ENCODE data around the gene NFASC. TPM values are rescaled to one million over a fixed set of nuclear protein-coding genes. Genes with fewer than 3 reads are reported as not detected.

NFASC gene
- 0.03 TPM in 1 of 2 replicates, not detected in the other for total RNA-seq (2014; rRNA removed; shearing (Covaris generic))

DNA sequence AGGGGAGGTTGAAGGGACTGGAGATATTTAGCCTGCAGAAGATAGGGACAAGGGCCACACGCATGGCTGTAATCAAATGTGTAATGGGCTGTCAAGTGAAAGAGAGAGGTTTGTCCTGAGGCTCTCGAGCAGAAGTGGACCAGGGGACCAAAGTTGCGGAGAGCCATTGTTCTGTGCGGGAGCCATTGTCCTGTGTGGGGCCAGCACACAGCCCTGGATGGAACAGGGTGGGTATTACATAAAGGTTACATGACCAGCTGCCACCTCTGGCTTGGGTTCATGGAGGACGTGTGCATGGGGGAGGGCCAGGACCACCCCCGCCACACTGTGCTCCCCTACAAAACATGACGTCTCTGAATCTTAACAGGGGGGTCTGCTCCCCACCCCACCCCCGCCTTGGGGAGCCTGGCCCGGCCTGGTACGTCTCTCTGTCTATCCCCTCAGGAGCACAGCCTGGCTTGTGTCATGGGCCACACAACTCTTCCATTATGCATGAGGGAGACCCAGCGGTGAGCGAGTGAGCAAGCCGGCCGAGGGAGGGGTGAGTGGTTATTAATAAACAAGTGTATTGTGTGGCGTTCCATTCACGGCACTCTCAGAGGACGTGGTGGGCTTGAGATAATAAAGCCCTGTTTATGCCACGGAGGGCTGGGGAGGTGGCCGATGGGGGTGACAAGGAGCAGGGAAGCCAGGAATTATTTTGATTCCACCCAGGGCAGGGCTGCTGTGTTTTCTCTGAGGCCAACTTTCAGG, at the start of gene NFASC:
Gene NFASC (plus strand): TSS at position 703 of the 753 bp plus-strand sequence. CDS start 73,454 bp downstream, outside the sequence.
- Histone ChIP-seq H3K27ac (no peak within 1 kb of the TSS), H3K9me3 (replicated peaks) (no peaks in the 10 kb centered on the region), H3K4me1 (replicated peaks) (no peaks in the 10 kb centered on the region), H3K4me3 (no peak within 1 kb of the TSS), H3K27me3 (replicated peaks) (peaks cover 16% of the 10 kb centered on the region), H3K36me3 (no peaks in the 10 kb centered on the region)
- no peak for DNase-seq (ENCODE audit: low read depth in 1 of 2, low spot score in 2 of 2)

DNA sequence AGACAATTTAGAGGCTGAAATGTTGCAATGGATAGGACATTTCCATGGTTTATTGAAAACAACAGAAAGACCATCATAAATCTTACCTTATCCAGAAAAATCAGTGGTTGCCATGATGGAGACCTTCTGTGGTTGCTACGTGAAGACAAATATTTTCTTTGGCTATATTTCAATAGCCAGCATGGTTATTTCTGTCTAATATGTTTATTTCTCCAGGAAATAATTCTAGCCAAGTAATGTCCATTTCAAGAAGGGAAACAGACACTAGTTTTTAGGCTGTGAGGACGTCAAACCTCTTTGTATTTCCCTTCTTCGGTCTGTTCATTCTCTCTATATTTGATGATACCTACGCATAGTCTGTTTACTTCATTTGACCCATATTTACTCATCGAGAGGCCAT, 49.2 kb upstream of the NFASC start:
- Histone ChIP-seq H3K4me1 (replicated peaks) (no peaks in the 10 kb centered on the region), H3K27ac (no peak overlapping the region), H3K9me3 (replicated peaks) (no peaks in the 10 kb centered on the region), H3K36me3 (no peaks in the 10 kb centered on the region), H3K4me3 (no peak overlapping the region), H3K27me3 (replicated peaks) (peaks cover 15% of the 10 kb centered on the region; the same call in 1 of the 2 replicates)
- no peak for DNase-seq (ENCODE audit: low read depth in 1 of 2, low spot score in 2 of 2)

DNA sequence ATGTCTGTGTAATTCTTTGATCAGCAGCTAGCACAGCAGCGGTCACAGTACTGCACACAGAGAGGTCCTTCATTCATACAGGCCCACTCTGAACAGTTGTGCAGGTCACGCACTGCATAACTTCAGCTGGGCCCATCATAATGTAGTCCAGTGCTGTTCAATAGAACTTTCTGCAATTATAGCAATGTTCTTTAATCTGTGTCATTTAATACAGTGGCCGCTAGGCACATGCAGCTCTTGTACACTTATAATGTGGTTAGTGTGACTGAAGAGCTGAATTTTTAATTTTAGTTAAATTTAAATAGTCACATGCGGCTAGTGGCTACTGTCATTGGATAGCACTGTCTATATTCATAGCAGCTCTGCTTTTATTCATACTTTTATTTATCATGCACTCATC, 48.7 kb upstream of the NFASC start:
- Histone ChIP-seq H3K4me3 (no peak overlapping the region), H3K4me1 (replicated peaks) (no peaks in the 10 kb centered on the region), H3K36me3 (no peaks in the 10 kb centered on the region), H3K9me3 (replicated peaks) (no peaks in the 10 kb centered on the region), H3K27me3 (replicated peaks) (peaks cover 12% of the 10 kb centered on the region; the same call in 1 of the 2 replicates), H3K27ac (no peak overlapping the region)
- DNase-seq (ENCODE audit: low read depth in 1 of 2, low spot score in 2 of 2): no peak

DNA sequence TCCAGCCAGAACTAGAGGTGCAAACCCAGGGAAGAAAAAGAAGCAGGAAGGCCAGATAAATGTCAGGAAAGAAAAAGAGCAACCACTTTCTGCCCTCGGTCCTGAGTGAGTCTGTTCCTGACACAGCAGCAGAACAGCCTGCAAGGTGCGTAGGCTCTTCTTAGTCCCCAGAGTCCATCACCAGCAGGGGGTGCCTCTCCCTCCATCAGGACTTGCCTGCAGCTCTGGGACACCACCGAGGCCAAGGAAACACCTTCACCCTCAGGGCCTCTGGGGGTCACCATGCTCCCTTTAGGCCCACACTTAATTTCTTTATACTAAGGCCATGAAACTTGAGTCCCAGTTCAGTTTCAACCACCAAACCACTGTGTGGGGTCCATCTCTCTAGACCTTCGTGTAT, 43.7 kb upstream of the NFASC start:
- no peaks in the 10 kb centered on the region for H3K9me3 ChIP-seq (replicated peaks)
- DNase-seq (ENCODE audit: low read depth in 1 of 2, low spot score in 2 of 2): no peak
- no peak overlapping the region for H3K27ac ChIP-seq
- peaks cover 4% of the 10 kb centered on the region; the same call in 1 of the 2 replicates for H3K4me1 ChIP-seq (replicated peaks)
- H3K36me3 ChIP-seq: no peaks in the 10 kb centered on the region
- H3K27me3 ChIP-seq (replicated peaks): peaks cover 30% of the 10 kb centered on the region
- H3K4me3 ChIP-seq: no peak overlapping the region

DNA sequence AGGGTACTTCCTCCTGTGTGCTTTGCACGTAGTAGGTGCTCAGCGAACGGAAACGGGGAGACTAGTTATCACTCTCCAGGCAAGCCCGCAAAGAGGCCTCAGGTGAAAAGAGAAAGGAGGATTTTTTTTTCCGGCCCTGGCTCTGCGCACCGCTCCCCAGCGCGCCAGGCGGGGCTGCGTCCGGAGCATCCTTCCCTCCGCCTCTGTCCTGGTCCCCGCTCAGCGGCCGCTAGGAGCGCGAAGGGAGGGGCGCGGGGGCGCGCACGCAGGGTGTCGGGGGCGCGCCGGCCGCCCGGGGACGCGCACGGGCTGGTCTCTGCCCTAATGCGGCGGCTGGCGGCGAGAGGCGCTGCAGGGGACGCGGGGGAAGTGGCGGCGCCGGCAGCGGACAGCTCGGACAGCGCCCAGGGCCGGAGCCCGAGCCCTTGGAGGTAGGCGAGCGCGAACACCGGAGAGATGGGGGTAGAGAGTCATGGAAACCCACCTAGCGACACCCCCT, 42.3 kb upstream of the NFASC start:
- Histone ChIP-seq H3K27ac (no peak overlapping the region), H3K4me1 (replicated peaks) (peaks cover 4% of the 10 kb centered on the region; the same call in 1 of the 2 replicates), H3K4me3 (no peak overlapping the region), H3K36me3 (no peaks in the 10 kb centered on the region), H3K9me3 (replicated peaks) (no peaks in the 10 kb centered on the region), H3K27me3 (replicated peaks) (peaks cover 24% of the 10 kb centered on the region)
- peak; percentile 33 to 46 for DNase-seq (ENCODE audit: low read depth in 1 of 2, low spot score in 2 of 2)

DNA sequence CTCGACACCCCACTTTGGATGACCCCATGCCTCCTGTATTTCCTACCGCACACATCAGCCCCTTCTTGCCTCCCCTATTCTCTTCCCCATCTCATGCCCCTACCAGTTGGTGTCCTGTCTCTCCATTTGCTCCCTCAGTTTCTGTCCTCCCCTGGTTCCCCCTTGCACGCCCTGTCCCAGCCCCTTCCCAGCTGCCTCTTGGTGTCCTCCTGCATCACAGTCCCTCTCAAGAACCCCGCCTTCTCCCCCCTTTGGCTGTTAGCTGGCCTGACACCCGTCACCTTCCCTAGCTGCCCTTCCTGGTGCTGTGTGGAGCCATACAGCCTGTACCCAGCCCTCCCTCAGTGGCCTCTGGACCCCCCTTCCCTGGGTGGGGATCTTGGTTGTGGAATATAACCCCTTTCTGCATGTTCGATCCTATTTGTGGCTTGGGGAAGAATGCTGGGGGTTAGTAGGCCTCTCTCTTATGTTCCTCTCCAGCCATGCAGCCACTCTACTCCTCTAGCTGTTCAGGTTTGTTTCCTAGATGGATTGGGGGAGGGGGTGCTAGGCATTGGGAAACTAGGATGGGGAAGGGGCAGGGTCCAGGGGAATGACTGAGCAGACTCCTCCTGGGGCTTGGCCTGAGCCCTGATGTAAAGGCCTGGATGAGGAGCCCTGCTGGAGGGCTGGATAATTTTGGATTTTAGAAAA, 41.4 kb upstream of the NFASC start:
- Histone ChIP-seq H3K36me3 (no peaks in the 10 kb centered on the region), H3K27me3 (replicated peaks) (peaks cover 24% of the 10 kb centered on the region), H3K9me3 (replicated peaks) (no peaks in the 10 kb centered on the region), H3K27ac (no peak overlapping the region), H3K4me3 (no peak overlapping the region), H3K4me1 (replicated peaks) (peaks cover 4% of the 10 kb centered on the region; the same call in 1 of the 2 replicates)
- no peak for DNase-seq (ENCODE audit: low read depth in 1 of 2, low spot score in 2 of 2)

DNA sequence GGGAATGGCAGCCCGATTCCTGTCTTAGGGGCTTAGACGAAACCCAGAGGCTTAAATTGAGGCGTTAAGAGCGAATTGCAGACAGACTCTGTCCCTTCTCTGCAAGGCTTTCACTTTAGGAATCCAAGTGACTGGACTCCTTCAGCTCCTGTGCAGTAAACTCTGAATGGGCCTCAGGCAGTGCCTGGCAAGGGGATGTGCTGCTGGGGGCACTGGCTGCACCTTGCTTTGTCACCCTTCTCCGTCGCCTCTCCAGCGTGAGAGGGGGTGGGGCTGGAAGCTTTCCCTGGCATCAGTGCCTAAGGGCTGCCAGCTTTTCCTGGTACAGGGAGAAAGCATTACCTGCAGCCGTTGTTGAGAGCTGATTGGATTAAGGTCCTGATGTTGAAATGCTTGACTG, 39.9 kb upstream of the NFASC start:
- H3K27ac ChIP-seq: no peak overlapping the region
- no peaks in the 10 kb centered on the region for H3K36me3 ChIP-seq
- no peak for DNase-seq (ENCODE audit: low read depth in 1 of 2, low spot score in 2 of 2)
- no peaks in the 10 kb centered on the region for H3K9me3 ChIP-seq (replicated peaks)
- H3K4me1 ChIP-seq (replicated peaks): peaks cover 4% of the 10 kb centered on the region; the same call in 1 of the 2 replicates
- no peak overlapping the region for H3K4me3 ChIP-seq
- peaks cover 24% of the 10 kb centered on the region for H3K27me3 ChIP-seq (replicated peaks)

DNA sequence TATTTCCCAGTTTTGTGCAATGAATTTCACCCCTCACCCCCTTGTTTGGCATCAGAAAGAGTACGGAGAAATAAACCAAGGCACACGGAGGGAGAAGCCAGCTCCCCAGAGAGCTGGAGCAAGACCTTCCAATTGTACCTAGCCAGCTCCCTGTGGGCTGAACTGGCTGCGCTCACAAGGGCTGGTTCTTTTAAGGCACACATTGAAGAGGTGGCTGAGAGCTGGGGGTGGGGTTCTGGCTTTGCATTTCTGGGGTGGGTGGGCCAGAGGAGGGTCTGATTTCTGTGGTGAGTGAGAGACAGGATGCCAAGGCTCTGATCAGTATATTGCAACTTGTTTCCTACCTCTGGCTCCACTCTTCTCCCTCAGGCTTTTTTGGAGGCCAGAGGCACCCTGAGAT, 39.5 kb upstream of the NFASC start:
- H3K36me3 ChIP-seq: no peaks in the 10 kb centered on the region
- no peak overlapping the region for H3K27ac ChIP-seq
- DNase-seq (ENCODE audit: low read depth in 1 of 2, low spot score in 2 of 2): no peak
- H3K4me3 ChIP-seq: no peak overlapping the region
- H3K9me3 ChIP-seq (replicated peaks): no peaks in the 10 kb centered on the region; the same call in 1 of the 2 replicates
- peaks cover 24% of the 10 kb centered on the region for H3K27me3 ChIP-seq (replicated peaks)
- H3K4me1 ChIP-seq (replicated peaks): peaks cover 4% of the 10 kb centered on the region; the same call in 1 of the 2 replicates

DNA sequence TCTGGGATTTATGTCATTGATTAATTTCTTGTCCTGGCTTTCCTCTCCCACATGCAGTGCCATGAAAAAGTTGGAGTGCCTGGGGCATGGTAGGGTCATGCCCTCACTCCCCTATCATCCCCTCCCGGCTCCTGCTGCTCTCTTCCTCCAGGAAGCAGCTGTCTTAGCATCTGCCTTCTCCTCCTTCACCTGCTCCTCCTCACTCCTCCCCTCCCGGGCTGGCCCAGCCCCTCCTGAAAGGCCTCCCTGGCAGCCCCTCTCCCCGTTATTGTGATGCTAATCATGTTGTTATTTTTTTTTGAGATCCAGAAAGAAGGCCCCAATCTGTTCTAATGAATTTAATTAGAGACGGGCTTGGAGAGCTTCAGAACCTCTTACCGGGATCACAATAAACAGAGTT, 36.3 kb upstream of the NFASC start:
- H3K27ac ChIP-seq: no peak overlapping the region
- no peak overlapping the region for H3K4me3 ChIP-seq
- H3K4me1 ChIP-seq (replicated peaks): no peaks in the 10 kb centered on the region
- peaks cover 9% of the 10 kb centered on the region; the same call in 1 of the 2 replicates for H3K27me3 ChIP-seq (replicated peaks)
- DNase-seq (ENCODE audit: low read depth in 1 of 2, low spot score in 2 of 2): no peak
- H3K9me3 ChIP-seq (replicated peaks): no peaks in the 10 kb centered on the region; the same call in 1 of the 2 replicates
- no peaks in the 10 kb centered on the region for H3K36me3 ChIP-seq

DNA sequence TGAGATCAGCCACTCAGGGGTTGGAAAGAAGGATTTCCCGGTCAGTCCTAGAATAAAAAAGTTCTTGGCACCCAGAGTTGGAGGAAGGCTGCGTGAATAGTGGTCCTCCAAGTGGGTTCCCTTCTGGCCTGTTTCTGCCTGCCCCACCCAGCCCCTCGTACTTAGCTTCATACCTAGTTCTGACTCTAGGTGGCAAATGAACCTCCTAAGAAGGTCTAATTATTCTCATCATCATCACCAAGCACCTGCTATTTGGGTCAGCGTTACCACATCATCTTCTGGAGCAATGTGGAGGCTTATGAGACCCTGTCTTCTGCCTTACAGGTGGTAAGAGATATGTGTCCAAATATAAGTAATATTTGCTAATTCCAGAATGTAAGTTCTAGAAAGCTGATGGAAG, 35.9 kb upstream of the NFASC start:
- DNase-seq (ENCODE audit: low read depth in 1 of 2, low spot score in 2 of 2): no peak
- no peaks in the 10 kb centered on the region for H3K36me3 ChIP-seq
- peaks cover 9% of the 10 kb centered on the region; the same call in 1 of the 2 replicates for H3K27me3 ChIP-seq (replicated peaks)
- H3K27ac ChIP-seq: no peak overlapping the region
- no peaks in the 10 kb centered on the region; the same call in 1 of the 2 replicates for H3K9me3 ChIP-seq (replicated peaks)
- no peaks in the 10 kb centered on the region for H3K4me1 ChIP-seq (replicated peaks)
- H3K4me3 ChIP-seq: no peak overlapping the region

DNA sequence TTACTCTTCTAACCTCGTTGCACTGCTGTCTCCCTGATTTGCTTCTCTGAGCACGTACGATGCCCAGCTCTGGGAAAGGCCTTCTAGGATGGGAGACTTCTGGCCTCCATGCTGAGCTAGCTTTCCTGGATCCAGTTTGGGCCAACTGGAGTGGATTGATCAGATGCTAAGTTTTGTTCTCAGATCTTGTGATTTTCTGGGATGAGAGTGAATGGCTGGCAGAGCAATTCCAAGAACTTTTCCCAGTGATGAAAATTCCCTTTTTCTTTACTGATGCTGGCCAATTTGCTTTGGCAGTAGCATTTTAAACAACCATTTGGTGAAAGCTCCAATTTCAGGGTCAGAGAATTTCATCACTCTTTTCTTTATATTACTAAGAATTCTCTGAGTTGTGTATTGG, 34.9 kb upstream of the NFASC start:
- Histone ChIP-seq H3K27me3 (replicated peaks) (peaks cover 3% of the 10 kb centered on the region; the same call in 1 of the 2 replicates), H3K4me3 (no peak overlapping the region), H3K9me3 (replicated peaks) (no peaks in the 10 kb centered on the region; the same call in 1 of the 2 replicates), H3K27ac (no peak overlapping the region), H3K36me3 (no peaks in the 10 kb centered on the region), H3K4me1 (replicated peaks) (no peaks in the 10 kb centered on the region)
- no peak for DNase-seq (ENCODE audit: low read depth in 1 of 2, low spot score in 2 of 2)

DNA sequence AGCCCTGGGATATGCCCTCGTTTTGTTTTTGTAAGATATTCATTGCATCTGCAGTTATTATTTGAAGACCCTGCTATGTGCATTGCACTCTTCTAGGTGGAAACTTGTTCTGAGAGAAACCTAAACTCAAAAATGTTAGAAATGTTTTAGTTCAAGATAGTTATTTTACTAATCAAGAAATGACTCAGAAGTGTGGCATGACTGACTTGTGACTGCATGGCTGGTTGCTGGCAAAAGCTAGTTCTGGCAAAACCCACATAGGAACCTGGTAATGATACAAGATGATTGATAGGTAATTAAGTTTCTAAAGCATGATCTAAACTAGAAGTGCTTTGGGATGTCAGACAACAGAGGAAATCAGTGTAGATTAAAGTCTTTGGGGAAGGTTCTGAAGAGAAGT, 33.8 kb upstream of the NFASC start:
- no peak for DNase-seq (ENCODE audit: low read depth in 1 of 2, low spot score in 2 of 2)
- Histone ChIP-seq H3K27me3 (replicated peaks) (no peaks in the 10 kb centered on the region), H3K4me3 (no peak overlapping the region), H3K36me3 (no peaks in the 10 kb centered on the region), H3K9me3 (replicated peaks) (no peaks in the 10 kb centered on the region; the same call in 1 of the 2 replicates), H3K4me1 (replicated peaks) (no peaks in the 10 kb centered on the region), H3K27ac (no peak overlapping the region)

DNA sequence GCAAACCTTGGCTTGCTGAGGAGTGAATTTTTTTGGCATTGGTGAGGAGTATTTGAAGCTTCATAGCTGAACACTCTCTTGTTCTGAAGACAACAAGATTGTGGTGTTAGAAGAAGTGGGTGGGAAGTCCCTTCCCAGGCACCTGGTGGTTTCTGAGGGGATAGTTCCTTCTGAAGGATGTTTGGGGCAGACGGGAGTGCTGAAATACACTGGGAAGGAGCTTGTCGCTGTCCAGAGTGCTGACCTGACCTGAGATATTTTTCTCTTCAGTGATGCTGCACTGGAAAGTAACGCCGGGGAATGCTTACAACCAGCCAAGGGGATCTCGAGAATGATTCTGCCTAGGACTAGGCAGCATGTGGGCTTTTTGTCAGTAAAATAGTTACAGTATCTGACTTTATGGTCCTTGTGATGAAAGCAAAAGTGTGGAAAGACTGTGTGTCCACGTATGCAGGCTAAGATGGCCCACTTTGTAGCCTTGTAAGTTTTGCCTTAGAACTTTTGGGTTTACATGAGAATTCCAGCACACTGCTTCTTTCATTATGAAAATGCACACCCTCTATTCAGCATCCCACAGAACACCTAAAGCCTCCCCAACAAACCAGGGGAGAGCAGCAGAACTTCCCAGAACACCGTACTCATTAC, 33.1 kb upstream of the NFASC start:
- no peaks in the 10 kb centered on the region for H3K36me3 ChIP-seq
- no peaks in the 10 kb centered on the region for H3K27me3 ChIP-seq (replicated peaks)
- no peaks in the 10 kb centered on the region for H3K4me1 ChIP-seq (replicated peaks)
- no peaks in the 10 kb centered on the region; the same call in 1 of the 2 replicates for H3K9me3 ChIP-seq (replicated peaks)
- no peak overlapping the region for H3K4me3 ChIP-seq
- no peak overlapping the region for H3K27ac ChIP-seq
- DNase-seq (ENCODE audit: low read depth in 1 of 2, low spot score in 2 of 2): peak in 1 of 2 experiments; percentile 12
